HTR-8/SVneo (cell line): Measurements from ENCODE around the gene PLEKHN1.
A peak's percentile ranks its signal among the peaks of the same experiment; 100 is the strongest.

Experiments
- DNase-seq: peaks from one replicate; pipeline ENCODE4 v3.0.0; 2011; ENCODE audit warnings: low spot score, mixed read lengths; ENCODE audit not compliant: insufficient read length
- FAIRE-seq: peaks from 2 replicates; lab custom pipeline; 2011; peaks lifted over from hg19 to GRCh38; lab: Jason Lieb, UNC

The PLEKHN1 gene

DNA sequence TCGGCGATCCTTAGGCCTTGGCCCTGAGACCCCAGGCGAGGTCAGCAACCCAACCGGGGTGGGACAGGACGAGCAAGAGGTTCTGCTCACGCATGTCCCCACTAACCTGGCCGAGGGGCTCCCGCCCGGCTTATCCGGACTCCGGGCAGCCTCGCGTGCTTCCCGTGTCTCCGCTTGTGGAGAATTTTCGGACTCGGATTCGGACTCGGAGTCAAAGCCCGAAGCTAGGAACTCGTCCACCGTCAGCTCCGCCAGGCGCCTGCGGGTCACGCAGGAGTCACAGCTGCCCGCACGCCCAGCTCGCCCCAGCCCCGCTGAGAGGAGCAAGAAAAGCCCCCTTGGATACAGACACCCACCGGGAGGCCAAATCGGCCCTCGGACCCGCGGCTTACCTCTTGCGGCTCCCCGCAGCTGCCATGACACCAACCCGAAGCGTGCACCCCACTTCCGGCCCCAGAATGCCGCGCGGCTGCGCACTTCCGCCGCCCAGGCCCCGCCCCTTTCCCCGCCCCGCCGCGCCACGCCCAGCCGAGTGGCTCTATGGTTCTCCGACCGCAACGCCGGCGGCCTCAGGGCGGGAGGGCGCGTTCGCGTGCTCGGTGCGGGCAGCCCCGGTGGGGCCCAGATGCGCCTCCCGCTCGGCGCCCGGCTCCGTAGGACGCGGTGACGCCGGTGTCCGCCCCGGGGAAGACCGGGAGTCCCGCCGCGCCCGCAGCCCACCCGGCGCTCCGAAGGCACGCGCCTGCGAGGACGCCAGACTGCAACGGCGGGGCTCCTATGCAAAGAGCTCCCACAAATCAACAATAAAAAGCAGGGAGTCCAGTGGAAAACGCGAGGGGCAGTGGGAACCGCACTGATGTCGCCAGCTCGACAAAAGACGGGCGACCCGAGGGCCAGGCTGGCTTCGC lies 7.2 kb upstream of the PLEKHN1 start, which contains the start of gene NOC2L:
Gene NOC2L, minus strand, starts transcription at position 434 of the 908 bp plus-strand sequence. Its CDS starts 16 bp downstream, at position 418.
- DNase-seq (no peak), FAIRE-seq (peak; percentile 98)

- no peak for DNase-seq
- no peak for FAIRE-seq
Measured at GRCh38 chr1:959731-960362, 6.4 kb upstream of the PLEKHN1 start.

- no peak for FAIRE-seq
- DNase-seq: no peak
Measured at GRCh38 chr1:960363-961131, 5.7 kb upstream of the PLEKHN1 start, which contains the start of gene KLHL17. KLHL17 (plus strand) TSS chr1:960584; CDS start chr1:960694, 110 bp downstream.

DNA sequence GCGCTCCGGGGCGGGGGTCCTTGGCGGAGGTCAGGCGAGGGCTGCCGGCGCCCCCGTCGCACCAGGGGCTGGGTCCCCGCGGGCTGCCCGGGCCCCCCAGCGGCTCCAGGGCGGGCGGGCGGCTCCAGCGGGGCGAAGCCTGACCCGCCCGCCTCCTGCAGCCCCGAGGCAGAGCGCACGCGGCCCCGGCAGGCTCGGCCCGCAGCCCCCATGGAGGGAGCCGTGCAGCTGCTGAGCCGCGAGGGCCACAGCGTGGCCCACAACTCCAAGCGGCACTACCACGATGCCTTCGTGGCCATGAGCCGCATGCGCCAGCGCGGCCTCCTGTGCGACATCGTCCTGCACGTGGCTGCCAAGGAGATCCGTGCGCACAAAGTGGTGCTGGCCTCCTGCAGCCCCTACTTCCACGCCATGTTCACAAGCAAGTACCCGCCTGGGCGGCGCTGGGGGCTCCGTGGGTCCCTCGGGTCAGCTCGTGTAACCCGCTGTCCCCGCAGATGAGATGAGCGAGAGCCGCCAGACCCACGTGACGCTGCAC lies 5.1 kb upstream of the PLEKHN1 start:
- DNase-seq: no peak
- FAIRE-seq: no peak

DNA sequence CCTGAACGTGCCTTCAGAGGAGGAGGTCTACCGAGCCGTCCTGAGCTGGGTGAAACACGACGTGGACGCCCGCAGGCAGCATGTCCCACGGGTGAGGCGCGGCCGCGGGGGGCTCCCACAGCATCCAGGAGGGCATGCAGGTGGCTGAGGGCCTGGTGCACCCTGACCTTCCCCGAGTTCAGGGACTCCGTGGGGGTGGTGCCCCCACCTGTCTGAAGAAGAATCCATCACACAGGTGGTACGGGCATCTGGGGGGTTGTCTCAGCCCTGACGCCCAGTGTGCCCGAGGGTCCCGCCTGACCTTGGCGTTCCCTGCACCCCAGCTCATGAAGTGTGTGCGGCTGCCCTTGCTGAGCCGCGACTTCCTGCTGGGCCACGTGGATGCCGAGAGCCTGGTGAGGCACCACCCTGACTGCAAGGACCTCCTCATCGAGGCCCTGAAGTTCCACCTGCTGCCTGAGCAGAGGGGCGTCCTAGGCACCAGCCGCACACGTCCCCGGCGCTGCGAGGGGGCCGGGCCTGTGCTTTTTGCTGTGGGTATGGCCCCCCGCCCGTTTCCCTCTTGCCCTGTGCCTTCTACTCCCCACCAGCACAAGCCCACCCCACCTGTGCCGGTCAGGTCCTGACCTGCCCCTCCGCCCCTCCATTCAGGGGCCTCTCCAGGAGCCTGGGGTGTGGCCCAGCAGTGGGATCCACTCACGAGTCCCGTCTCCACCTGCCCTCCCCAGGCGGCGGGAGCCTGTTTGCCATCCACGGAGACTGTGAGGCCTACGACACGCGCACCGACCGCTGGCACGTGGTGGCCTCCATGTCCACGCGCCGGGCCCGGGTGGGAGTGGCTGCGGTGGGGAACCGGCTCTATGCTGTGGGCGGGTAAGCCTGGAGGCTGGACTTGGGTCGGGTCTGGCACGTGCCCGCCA lies 3.6 kb upstream of the PLEKHN1 start:
- DNase-seq (no peak), FAIRE-seq (no peak)

DNA sequence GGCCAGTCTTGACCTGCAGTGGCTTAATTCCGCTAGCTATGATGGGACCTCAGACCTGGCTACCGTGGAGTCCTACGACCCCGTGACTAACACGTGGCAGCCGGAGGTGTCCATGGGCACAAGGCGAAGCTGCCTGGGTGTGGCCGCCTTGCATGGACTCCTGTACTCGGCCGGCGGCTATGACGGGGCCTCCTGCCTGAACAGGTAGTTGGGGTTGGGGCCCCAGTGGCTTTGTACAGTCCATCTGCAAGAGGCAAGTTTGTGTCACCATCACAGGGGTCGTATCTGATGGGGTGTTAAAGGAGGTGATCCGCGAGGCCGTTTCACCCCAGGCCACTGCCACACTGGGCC lies 3.0 kb upstream of the PLEKHN1 start:
- FAIRE-seq: no peak
- no peak for DNase-seq

DNA sequence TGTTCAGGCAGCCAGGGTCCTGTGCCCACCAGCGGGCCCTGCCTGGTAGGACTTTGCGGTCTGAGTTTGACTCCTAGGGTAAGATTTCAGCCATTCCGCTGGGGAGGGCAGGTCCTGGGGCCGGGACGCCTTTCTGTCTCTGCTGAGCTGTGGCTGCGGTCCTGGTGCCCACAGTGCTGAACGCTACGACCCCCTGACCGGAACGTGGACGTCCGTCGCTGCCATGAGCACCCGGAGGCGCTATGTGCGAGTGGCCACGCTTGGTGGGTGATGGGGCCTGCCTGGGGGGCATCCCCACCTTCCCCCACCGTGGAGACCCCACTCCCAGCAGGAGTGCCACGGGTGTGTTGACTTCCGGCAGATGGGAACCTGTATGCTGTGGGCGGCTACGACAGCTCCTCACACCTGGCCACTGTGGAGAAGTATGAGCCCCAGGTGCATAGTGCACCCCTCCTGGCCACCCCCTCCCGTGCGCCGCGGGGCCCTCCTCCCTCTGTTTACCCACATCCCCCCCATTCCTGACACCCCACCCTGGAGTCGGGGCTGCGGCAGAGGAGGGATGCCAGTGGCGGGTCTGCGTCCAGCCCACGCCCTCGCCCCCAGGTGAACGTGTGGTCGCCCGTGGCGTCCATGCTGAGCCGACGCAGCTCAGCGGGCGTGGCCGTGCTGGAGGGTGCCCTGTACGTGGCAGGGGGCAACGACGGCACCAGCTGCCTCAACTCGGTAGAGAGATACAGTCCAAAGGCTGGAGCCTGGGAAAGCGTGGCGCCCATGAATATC lies 2.3 kb upstream of the PLEKHN1 start:
- DNase-seq (no peak), FAIRE-seq (no peak)

DNA sequence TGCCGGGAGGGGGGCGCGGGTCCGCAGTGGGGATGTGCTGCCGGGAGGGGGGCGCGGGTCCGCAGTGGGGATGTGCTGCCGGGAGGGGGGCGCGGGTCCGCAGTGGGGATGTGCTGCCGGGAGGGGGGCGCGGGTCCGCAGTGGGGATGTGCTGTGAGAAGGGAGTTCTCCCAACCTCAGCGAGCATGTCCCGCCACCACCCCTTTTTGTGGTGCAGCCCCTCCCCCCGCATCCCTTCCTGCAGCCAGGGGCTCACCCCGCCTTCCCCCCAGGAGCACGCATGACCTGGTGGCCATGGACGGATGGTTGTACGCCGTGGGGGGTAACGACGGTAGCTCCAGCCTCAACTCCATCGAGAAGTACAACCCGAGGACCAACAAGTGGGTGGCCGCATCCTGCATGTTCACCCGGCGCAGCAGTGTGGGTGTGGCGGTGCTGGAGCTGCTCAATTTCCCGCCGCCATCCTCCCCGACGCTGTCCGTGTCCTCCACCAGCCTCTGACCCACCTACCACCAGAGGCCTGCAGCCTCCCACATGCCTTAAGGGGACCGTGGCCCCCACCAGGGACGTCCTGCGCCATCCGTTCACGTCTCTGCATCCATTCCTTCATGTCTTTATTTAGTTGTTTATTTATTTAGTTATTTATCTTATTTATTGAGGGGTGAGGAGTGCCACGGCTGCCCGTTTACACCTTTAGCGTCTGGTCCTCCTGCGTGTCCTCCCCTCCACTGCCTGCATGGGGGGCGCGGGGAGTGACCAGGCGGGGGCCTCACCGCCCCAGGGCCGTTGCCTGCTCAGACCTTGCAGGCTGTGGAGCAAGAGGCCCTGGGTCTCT lies 1.4 kb upstream of the PLEKHN1 start:
- DNase-seq (no peak), FAIRE-seq (no peak)

GRCh38 chr1:965526-966134 lies 652 bp upstream of the PLEKHN1 start:
- FAIRE-seq (no peak), DNase-seq (no peak)

DNA sequence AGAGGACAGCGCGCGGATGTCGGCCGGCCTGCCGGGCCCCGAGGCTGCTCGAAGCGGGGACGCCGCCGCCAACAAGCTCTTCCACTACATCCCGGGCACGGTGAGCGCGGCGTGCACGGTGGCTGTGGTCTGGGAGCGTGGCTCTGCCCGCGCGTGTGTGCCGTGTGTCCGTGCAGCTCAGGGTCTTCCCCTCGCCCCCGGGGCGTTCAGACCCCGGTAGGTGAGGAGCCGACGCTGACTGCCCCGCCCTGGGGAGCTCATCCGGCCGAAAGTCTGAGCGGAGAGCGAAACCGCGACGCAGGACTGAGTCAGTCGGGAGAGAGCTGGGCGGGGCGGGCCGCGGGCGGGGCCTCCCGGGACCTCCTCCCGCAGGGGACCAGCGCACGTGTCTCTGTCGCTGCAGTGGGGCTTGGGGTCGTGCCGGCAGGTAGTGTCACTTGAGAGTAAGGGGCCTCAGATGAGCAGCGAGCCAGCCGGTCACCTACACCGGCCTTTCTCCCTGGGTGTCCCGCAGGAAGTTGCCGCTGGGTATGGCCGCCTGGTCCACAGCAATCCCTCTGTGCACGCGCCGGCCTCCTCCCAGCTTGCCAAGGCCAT lies 520 bp downstream of the PLEKHN1 start:
- DNase-seq (peak; percentile 75), FAIRE-seq (peak; percentile 46)

- FAIRE-seq (no peak), DNase-seq (no peak)
Measured at GRCh38 chr1:967466-968343, 1.4 kb downstream of the PLEKHN1 start.

- DNase-seq (no peak), FAIRE-seq (peak; percentile 97)
Measured at GRCh38 chr1:969260-969855, 3.1 kb downstream of the PLEKHN1 start.

DNA sequence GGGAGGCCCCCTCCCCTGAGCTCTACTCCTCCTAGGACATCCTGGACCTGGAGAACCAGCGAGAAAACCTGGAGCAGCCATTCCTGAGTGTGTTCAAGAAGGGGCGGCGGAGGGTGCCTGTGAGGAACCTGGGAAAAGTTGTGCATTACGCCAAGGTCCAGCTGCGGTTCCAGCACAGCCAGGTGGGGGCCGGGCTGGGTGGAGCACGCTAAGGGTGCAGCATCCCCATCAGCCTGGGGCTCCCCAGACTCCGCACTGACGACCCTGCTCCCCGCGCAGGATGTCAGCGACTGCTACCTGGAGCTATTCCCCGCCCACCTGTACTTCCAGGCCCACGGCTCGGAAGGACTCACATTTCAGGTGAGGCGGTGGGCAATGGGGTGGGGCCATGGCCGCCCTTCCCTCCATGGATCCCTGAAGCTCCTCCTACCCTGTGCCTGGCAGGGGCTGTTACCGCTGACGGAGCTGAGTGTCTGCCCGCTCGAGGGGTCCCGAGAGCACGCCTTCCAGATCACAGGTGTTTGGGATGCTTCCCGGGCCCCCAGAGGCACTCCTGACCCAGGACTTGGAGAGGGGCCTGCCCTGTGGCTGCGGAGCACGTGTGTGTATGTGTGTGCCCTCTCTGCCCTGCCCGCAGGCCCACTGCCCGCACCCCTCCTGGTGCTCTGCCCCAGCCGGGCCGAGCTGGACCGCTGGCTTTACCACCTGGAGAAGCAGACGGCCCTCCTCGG lies 4.1 kb downstream of the PLEKHN1 start:
- FAIRE-seq (no peak), DNase-seq (no peak)

DNA sequence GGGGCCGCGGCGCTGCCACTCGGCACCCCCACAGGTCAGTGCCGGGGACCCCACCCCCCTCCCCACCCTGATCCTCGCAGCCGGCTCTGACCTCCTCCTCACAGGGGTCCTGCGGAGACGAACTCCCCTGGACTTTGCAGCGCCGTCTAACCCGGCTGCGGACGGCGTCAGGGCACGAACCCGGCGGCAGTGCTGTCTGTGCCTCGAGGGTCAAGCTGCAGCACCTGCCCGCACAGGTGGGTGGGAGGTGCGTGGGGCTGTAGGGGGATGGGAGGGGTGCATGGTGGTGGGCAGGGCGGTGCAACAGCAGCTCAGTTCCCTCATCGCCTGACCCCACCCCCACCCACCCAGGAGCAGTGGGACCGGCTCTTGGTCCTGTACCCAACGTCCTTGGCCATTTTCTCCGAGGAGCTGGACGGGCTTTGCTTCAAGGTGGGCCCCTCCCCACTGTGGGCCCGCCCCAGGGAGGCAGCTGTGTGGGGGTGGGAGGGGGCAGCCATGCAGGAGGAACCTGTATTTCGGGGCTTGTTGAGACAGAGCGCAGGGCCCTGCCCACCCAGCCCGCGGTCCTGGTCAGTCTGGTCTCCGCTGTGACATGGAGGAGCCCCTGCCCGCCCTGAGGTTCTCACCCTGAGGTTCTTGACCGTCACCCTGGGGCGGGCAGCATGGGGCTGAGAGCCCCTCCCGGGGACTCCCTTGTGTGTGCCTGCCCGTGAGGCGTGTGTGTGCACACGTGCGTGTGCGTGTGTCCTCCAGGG lies 4.9 kb downstream of the PLEKHN1 start:
- DNase-seq (no peak), FAIRE-seq (no peak)
